ENCODE data around the gene EPGN.
"Not testable (repeated sequence)": the region's sequence is repeated elsewhere in the genome, so short reads cannot be mapped to it uniquely, and the experiment has no call there.

The EPGN gene

GRCh38 chr4:74311696-74312313 lies 3.5 kb downstream of the EPGN start:
- DNase-seq = peak in 1 of 2 donors; percentile 75

GRCh38 chr4:74314329-74314728 lies 6.1 kb downstream of the EPGN start:
- DNase-seq = no peak

- DNase-seq = no peak
Measured at GRCh38 chr4:74314944-74315343, 6.7 kb downstream of the EPGN start.

GRCh38 chr4:74315376-74315775 lies 7.1 kb downstream of the EPGN start:
- DNase-seq = no peak

- no peak for DNase-seq
Measured at GRCh38 chr4:74316397-74316796, 8.1 kb downstream of the EPGN start.

GRCh38 chr4:74317616-74318246 lies 9.5 kb downstream of the EPGN start:
- no peak for DNase-seq

GRCh38 chr4:74318276-74318675 lies 10.0 kb downstream of the EPGN start:
- DNase-seq = no peak

- DNase-seq = no peak
Measured at GRCh38 chr4:74319470-74319869, 11.2 kb downstream of the EPGN start.

GRCh38 chr4:74320559-74321118 lies 12.4 kb downstream of the EPGN start:
- DNase-seq = peak; percentile 13 to 79

- DNase-seq = no peak
Measured at GRCh38 chr4:74322301-74322700, 14.0 kb downstream of the EPGN start.

- DNase-seq = no peak
Measured at GRCh38 chr4:74323663-74324062, 15.4 kb downstream of the EPGN start.

- no peak for DNase-seq
Measured at GRCh38 chr4:74324262-74324661, 16.0 kb downstream of the EPGN start.

GRCh38 chr4:74325886-74326285 lies 17.6 kb downstream of the EPGN start:
- DNase-seq = no peak

GRCh38 chr4:74327762-74328161 lies 19.5 kb downstream of the EPGN start:
- peak in 1 of 2 donors; percentile 5 for DNase-seq

GRCh38 chr4:74328501-74328900 lies 20.2 kb downstream of the EPGN start:
- no peak for DNase-seq

GRCh38 chr4:74329307-74329706 lies 21.0 kb downstream of the EPGN start:
- no peak for DNase-seq

- DNase-seq = peak in 1 of 2 donors; percentile 28
Measured at GRCh38 chr4:74330295-74330750, 22.1 kb downstream of the EPGN start.

- no peak for DNase-seq
Measured at GRCh38 chr4:74331252-74331651, 23.0 kb downstream of the EPGN start.

GRCh38 chr4:74331944-74332343 lies 23.7 kb downstream of the EPGN start:
- DNase-seq = no peak

- DNase-seq = no peak
Measured at GRCh38 chr4:74334636-74335035, 26.4 kb downstream of the EPGN start.

- no peak for DNase-seq
Measured at GRCh38 chr4:74335341-74336021, 27.2 kb downstream of the EPGN start.

- no peak for DNase-seq
Measured at GRCh38 chr4:74338792-74339333, 30.6 kb downstream of the EPGN start.

GRCh38 chr4:74339501-74339900 lies 31.2 kb downstream of the EPGN start:
- DNase-seq = no peak

GRCh38 chr4:74340421-74340820 lies 32.2 kb downstream of the EPGN start:
- DNase-seq = not testable (repeated sequence)

Measured in bone marrow (tissue), 2 donors.